ENCODE measurements around the gene RNPEP. TPM values are rescaled to one million over a fixed set of nuclear protein-coding genes. Genes with fewer than 3 reads are reported as not detected.
"Not testable (repeated sequence)": the region's sequence is repeated elsewhere in the genome, so short reads cannot be mapped to it uniquely, and the experiment has no call there.

The RNPEP gene
- total RNA-seq, 1 donor from 2014 or later, result 24.2 TPM

- DNase-seq (ENCODE audit: low read depth in 2 of 2), result no peak
Observed at GRCh38 chr1:202010180-202011015, 27.9 kb downstream of the RNPEP start, which contains the start of gene ELF3. ELF3 (plus strand) TSS chr1:202010587; CDS start chr1:202011137, 550 bp downstream.

- no peak for DNase-seq (ENCODE audit: low read depth in 2 of 2)
Observed at GRCh38 chr1:202011994-202012393, 29.5 kb downstream of the RNPEP start.

DNA sequence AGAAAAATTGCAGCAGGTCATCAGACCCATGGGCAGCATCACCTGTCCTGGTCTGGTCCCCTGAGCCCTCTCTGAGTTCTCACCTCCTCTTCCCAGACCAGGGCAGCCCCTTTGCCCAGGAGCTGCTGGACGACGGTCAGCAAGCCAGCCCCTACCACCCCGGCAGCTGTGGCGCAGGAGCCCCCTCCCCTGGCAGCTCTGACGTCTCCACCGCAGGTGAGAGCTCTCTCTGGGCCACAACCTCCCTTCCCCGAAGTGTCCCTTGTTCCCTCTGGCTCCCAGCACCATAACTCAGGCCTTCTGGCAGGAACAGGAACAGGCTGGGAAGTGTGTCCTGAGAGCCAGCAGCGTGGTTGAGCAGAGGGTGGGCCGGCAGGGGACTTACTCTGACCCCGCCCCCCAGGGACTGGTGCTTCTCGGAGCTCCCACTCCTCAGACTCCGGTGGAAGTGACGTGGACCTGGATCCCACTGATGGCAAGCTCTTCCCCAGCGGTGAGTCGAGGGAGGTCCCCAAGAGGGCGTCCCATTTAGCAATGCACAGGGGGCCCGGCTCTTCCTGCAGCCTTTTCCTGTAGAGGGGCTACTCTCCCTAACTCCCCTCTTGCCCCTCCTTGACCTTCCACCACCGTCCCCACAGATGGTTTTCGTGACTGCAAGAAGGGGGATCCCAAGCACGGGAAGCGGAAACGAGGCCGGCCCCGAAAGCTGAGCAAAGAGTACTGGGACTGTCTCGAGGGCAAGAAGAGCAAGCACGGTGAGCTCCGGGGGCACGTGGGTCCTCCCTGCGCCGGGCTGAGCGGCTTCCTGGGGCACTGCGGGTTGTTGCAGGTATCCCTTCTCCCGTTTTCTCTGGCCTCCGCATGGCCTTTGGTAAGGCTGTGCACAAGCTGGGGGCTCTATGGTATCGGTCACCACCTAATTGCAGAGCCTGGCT is 30.4 kb downstream of the RNPEP start:
- no peak for DNase-seq (ENCODE audit: low read depth in 2 of 2)

GRCh38 chr1:202013603-202014002 is 31.2 kb downstream of the RNPEP start:
- no peak for DNase-seq (ENCODE audit: low read depth in 2 of 2)

DNA sequence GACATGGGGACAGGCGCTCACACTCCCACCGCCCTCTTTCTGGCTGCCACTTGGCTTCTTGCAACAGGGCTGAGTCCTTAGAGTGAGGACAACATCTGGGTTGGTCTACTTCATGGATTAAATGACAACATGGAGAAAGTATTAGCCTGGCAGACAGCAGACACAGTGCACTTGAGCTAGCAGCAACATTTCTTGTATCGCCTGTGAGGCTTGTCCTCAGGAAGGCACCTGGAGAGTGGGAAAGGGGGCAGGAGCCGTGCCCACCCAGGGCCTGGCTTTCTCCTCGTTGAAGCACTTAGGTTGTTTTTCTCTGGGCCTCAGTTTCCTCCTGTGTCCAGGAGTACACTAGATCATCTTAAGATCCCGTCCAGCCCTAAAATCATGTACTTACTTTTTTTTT is 31.6 kb downstream of the RNPEP start:
- DNase-seq (ENCODE audit: low read depth in 2 of 2), result no peak

- DNase-seq (ENCODE audit: low read depth in 2 of 2), result no peak
Observed at GRCh38 chr1:202014915-202015661, 32.6 kb downstream of the RNPEP start.

DNA sequence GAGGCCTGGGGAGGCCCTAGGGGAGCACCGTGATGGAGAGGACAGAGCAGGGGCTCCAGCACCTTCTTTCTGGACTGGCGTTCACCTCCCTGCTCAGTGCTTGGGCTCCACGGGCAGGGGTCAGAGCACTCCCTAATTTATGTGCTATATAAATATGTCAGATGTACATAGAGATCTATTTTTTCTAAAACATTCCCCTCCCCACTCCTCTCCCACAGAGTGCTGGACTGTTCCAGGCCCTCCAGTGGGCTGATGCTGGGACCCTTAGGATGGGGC is 33.2 kb downstream of the RNPEP start:
- no peak for DNase-seq (ENCODE audit: low read depth in 2 of 2)

DNA sequence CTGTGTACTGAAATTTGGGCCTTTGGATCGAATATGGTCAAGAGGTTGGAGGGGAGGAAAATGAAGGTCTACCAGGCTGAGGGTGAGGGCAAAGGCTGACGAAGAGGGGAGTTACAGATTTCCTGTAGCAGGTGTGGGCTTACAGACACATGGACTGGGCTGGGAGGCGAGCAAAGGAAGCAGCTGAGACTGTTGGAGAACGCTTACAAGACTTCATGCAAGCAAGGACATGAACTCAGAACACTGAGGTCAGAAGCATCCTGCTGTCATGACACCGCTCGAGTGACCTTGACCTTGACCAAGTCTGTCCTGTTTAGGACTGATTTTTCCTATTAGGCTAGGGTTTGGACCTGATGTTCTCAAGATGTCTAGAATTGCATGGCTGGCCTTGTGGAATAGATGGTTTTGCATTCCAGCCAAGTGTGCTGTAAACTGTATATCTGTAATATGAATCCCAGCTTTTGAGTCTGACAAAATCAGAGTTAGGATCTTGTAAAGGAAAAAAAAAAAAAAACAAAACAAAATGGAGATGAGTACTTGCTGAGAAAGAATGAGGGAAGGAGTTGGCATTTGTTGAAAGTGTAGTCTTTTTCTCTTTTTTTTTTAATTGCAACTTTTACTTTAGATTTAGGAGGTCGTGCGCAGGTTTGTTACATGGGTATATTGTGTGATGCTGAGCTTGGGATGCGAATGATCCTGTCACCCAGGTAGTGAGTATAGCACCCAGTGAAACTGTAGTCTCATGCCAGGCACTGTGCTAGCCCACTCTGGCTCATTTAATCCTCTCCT is 33.8 kb downstream of the RNPEP start:
- DNase-seq (ENCODE audit: low read depth in 2 of 2), result no peak

- DNase-seq (ENCODE audit: low read depth in 2 of 2), result no peak
Observed at GRCh38 chr1:202016811-202017748, 34.6 kb downstream of the RNPEP start.

- no peak for DNase-seq (ENCODE audit: low read depth in 2 of 2)
Observed at GRCh38 chr1:202017749-202018467, 35.5 kb downstream of the RNPEP start.

- DNase-seq (ENCODE audit: low read depth in 2 of 2), result no peak
Observed at GRCh38 chr1:202018468-202019234, 36.2 kb downstream of the RNPEP start.

DNA sequence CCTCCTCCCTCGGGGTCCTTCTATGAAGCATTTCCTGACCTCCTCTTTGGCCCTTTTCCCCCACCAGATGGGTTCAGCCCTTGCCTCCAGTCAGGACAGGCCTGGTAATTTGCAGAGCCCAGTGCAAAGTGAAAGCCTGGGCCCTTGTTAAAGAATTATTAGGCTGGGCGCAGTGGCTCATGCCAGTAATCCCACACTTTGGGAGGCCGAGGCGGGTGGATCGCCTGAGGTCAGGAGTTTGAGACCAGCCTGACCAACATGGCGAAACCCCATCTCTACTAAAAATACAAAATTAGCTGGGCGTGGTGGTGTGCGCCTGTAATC is 36.7 kb downstream of the RNPEP start:
- not testable (repeated sequence) for DNase-seq (ENCODE audit: low read depth in 2 of 2)

DNA sequence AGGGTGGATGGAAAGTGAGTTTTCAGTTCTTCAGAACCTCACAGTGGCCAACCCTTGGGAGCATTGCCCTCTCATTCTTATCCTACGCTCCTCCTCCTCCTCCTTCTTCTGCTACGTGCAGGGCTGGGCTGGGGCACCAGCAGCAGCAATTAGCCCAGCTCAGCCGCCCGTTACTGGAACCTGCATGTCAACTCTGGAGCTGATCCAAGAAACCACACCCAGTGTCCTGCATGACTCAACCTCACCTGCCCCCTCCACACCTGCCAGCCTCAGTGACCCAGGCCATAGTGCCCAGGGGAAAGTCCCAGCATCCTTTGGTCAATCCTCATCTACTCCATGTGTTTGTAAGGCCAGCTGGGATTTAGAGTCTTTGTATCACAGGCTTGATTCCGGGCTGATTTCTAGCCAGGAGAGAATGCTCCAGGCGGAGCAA is 40.6 kb downstream of the RNPEP start:
- no peak for DNase-seq (ENCODE audit: low read depth in 2 of 2)

DNA sequence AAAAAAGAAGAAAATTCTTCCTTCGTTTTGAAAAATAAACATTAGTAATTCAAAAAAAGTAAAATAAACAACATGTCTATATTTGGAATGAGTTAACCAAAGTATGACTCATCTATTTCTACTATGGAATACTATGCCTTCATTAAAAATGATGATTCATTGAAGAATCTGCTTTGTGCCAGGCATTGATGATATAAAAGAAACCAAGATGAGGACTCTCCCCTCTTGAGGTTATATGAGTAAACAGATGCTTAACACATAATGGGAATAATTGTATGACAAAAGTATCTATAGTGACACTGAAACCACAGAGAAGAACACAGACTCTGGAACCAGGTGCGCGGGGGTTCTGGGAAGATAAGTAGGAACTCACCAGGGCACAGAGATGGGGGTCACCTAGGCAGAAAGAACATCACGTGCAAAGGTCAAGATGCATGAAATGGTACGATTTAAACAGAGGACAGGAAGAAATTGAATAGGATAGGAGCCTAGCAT is 46.8 kb downstream of the RNPEP start:
- peak in 1 of 2 donors; percentile 45 for DNase-seq (ENCODE audit: low read depth in 2 of 2)

GRCh38 chr1:202029727-202030126 is 47.3 kb downstream of the RNPEP start:
- no peak for DNase-seq (ENCODE audit: low read depth in 2 of 2)

DNA sequence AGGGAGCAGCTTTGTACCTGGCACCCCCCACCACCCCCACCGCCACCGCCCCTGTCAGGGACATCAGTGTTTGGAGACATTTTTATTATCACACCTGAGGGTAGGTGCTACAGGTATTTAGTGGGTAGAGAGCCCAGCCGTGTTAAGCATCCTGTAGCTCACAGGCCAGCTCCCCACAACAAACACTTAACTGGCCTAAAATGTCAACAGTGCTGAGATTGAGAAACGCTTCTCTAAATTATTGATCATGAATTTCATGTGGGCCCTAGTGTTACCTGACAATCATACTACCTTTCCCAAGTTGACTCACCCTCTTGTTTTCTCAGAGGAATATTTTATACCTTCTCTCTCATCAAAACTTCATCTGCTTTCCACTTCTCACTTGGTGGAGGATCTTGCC is 49.3 kb downstream of the RNPEP start:
- DNase-seq (ENCODE audit: low read depth in 2 of 2), result no peak

GRCh38 chr1:202034149-202034682 is 51.8 kb downstream of the RNPEP start:
- no peak for DNase-seq (ENCODE audit: low read depth in 2 of 2)

All from lung microvascular endothelial cell (primary cell).